Measurements from ENCODE around the gene TMEM132D.

TMEM132D gene

DNA sequence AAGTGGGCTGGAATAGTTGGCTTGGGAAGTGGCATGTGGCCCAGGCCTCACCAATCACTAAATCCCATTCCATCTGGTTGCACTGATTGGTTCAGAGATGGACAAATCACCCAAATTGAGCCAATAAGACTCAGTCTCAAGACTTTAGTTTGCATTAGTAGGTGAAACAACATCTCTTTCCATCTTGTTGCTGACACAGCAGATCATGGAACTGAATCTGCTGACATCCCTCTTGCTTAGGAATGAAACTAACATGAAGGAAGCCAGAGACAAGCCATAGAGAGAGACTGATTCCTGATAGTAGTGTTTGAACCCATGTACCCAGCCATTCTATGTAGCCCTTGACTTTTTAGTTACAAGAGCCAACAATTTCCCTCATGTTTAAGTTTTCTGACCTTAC, 743.5 kb downstream of the TMEM132D start:
- DNase-seq, result no peak

- no peak for DNase-seq
These were observed 751.3 kb downstream of the TMEM132D start for GRCh38 chr12:129152351-129153104.

DNA sequence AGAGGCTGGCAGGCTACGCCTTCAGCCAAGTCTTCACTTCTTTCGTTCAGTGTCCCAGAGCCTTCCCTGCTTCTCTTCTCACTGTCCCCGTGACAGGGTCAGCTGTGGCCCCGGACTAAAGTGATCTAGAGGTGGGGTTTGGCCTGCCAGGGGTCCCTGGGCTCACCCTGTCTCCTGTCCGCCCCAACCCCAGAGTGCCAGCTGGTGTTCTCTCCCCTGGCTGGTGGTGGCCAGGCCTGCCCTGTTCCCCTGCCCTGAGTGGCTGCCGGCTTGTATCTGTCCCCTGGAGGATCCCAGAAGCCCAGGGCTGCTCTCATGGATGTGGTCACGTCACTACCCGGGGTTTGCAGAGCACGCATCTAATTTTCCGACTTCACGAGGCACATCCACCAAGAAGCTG, 753.1 kb downstream of the TMEM132D start:
- DNase-seq, result no peak

DNA sequence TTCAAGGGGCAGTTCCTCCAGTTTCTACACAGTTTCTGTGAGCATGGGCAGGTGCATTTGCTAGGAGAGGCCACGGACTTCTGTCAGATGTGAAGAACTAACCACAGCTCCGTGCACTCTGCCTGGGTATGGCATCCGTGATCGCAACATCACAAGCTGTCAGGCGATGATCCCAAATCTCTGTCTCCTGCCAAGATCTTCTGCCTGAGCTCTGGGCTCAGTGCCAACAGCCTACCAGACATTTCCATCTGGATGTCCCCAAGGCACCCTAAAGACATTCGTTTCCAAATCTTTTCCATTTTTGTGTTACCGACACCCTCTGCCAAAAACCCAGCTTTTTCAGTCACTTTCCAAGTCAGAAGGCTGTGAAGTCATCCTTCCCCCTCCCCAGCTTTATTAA, 758.4 kb downstream of the TMEM132D start:
- no peak for DNase-seq

DNA sequence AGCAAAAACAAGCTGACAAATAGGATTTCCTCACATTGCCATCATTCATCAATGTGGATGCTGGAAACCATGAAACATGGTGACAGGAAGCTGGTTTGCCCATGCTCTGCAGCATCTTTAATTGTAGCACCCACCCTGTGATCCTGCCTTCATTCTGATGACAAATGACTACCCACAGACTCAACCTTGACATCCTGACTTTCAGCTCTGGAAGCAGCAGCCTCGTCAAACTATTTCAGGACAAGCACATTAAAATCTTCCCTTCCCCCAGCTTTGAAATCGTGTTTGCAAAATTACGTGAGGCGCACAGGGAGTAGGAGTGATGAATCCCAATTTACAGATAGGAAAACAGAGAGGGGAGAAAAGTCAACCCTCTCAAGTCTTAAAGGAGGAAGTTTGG, 765.0 kb downstream of the TMEM132D start:
- DNase-seq, result no peak

GRCh38 chr12:129136694-129137325, 767.0 kb downstream of the TMEM132D start:
- no peak for DNase-seq

GRCh38 chr12:129127771-129128170, 776.1 kb downstream of the TMEM132D start:
- no peak for DNase-seq

- DNase-seq, result no peak
These were observed 776.6 kb downstream of the TMEM132D start for GRCh38 chr12:129127211-129127610.

GRCh38 chr12:129119537-129119936, 784.3 kb downstream of the TMEM132D start:
- DNase-seq, result no peak

DNA sequence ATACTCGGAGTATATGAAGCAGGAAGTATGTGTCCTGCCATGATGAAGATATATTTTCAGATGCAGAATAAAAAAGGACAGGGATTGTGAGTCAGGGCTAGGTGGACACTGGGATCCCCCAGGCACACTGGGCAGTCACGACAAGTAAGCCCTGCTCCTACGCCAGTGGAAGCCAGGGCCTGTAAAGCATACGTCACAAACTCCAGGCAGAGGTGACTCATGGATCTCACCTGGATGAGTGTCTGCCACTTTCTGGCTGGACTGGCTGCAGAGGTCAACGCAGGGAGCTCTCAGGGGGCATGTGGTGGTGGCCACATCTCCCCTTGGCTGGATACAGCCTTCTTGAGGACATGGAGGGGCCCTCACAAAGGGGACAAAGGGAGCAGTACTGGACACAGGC, 788.3 kb downstream of the TMEM132D start:
- no peak for DNase-seq

DNA sequence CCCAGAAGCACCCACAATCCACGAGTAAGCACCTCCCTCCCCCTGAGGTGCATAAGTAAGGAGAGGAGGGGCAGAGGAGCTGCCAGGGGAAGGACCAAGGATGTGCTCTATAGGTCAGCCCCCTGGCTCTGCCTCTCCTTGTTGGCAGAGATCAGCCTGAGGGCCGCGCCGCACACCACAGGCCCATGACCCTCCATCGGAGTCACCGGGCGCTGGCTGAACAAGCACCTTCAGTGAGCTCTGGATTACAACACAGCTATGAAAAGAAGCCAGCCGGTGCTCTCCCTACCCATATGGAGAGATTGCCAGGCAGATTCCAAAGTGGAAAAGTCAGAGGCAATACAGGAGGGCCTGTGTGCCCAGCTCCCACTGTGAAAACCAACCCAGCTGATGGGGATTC, 793.2 kb downstream of the TMEM132D start:
- DNase-seq, result no peak

DNA sequence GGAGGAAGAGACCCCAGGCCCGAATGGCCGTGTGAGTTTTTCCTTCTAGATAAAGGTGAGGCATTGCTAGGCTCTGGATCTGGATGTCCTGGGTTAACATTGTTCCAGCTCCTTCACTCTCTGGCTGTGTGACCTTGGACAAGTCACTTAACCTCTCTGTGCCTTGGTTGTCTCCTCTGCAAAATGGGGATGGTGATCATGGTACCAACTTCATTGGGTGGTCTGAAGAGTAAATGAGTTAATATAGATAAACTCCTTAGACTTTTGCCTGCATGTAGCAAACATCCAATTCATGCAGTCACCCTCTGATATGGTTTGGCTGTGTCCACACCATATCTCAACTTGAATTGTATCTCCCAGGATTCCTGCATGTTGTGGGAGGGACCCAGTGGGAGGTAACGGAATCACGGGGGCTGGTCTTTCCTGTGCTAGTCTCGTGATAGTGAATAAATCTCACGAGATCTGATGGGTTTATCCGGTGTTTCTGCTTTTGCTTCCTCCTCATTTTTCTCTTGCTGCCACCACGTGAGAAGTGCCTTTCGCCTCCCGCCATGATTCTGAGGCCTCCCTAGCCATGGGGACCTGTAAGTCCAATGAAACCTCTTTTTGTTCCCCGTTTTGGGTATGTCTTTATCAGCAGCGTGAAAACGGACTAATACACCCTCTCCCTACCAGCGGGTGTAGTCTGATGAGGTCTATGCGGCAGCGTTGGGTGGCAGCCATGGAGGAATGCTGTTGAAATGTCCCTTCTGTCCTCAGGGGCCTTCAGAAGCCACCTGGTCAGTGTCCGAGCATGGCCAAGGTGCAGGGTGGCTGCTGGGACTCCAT, 794.4 kb downstream of the TMEM132D start:
- DNase-seq, result no peak

- DNase-seq, result no peak
These were observed 797.1 kb downstream of the TMEM132D start for GRCh38 chr12:129106772-129107171.

DNA sequence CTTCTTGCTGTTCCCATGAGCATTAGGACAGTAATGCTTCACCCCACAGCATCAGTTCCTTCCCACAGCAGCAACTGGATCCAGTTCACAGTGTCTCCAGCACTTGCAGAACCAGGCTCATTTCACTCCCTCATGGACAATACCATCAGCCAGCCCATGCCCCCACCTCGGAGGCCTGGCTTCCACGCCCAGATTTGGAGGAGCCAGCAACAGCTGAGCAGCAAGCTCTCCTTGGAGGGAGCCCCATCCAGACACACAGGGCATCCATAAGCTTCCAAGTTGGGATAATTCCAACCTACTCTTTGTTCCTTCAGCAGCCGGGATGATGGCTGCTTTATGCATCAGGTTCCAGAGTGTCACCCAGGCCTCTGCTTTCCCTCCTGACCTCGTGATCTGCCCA, 800.6 kb downstream of the TMEM132D start:
- no peak for DNase-seq

DNA sequence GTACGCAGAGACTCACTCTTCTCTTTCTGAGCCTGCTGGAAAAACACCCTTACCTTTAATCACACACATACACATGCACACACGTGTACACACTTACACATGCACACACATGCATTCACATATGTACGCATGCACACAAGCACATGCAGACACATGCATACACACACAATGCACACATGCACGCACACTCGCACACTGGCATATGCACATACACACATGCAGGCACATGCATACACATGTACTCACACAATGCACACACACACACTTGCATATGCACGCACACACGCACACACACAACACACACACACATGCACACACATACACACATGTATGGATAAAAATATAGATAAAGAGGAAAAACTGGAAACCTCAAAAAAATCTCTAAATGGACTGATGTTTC, 801.6 kb downstream of the TMEM132D start:
- no peak for DNase-seq

GRCh38 chr12:129101816-129102215, 802.0 kb downstream of the TMEM132D start:
- no peak for DNase-seq

GRCh38 chr12:129101404-129101803, 802.4 kb downstream of the TMEM132D start:
- no peak for DNase-seq

DNA sequence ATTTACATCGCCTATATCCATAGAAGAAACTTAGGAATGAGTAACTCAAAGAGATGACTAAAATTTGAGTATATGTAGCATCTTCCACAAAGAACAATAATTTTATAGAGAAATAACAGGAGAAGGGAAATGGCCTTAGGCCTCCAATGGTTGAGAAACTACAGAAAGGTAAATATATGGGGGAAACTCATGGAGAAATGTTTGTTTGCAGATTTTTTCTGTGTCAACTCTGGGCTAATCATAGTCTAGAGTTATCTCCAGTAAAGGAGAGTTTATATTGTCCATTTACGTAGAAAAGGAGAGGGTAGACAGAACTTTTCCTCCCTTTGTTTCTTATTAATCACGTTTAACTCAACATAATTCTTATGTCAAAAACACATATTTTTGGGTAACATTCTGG, 806.4 kb downstream of the TMEM132D start:
- DNase-seq, result no peak

DNA sequence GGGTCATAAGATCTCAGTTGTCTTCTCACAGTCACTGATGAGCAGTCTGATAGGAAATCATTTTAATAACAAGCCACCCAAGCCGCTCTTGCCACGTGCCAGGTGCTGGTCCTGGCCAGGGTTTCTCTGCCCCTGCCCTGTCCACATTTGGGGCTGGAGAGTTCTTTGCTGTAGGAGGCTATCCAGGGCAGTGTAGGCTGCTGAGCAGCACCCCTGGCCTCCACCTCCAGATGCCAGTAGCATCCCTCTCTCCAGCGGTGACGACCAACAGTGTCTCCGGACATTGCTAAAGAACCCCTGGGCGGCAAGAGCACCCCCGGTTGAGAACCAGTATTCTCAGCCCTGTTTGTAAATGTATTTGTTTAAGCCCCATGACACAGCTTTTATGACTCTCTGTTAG, 806.9 kb downstream of the TMEM132D start:
- no peak for DNase-seq

GRCh38 chr12:129096184-129096583, 807.6 kb downstream of the TMEM132D start:
- no peak for DNase-seq

DNA sequence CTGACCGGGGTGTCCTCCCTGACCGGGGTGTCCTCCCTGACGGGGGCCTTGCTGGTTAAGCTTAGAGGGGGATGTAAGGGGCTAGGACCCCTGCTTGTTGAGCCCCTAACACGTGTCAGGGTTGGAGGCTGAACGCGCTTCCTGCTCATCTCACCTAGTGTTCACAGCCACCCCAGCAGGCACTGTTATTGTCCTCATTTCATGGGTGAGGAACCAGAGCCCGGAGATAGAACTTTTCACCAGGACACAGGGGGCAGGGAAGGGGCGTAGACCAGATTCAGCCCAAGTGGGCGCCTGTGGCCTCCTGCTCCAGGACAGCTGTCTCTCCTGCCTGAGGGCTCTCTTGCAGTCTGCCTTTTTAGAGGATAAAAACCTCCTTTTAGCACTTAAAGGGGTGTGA, 814.2 kb downstream of the TMEM132D start:
- DNase-seq, result no peak

DNA sequence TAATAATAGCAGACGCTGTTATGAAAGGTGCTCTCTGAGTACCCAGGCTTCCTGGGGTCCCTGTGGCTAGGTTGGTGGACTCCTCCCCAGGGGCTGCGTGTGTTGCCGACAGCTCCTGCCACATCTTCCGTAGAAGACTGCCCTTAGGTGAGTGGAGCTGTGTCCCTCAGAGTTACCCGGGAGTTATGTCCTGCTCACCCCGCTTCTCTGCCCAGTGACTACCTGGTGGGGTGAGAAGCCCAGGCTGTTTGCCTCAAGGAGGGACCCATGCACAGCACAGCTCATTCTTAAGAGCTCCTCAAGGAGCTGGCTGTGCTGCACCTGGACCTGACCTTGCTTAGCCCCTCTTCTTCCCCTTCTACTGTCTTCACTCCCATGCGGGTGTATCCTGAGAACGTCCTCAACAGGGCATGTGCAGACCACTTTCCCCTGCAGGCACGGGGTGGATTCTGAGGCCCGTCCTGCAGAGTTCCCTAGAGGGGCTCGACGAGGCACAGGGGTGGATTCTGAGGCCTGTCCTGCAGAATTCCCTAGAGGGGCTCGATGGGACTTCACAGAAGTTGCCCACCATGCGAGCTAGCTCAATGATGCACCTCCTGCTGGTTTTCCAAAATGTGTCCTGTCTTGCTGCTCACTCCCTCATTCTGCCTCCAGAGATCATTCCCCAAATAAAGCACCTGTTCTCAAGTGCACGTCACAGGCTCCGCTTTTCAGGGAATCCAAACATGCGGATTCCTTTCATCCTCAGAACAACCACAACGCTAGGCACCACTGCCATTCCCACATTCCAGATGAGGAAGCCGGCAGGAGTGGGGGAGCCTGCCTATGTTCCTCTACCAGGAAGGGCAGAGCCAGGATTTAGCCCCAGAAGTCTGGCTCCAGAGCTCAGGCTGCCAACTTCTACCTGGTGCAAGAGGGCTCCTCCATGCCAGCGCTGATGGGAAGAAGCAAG, 818.7 kb downstream of the TMEM132D start:
- no peak for DNase-seq
